Endothelial cell of umbilical vein (primary cell): ENCODE results near the gene SMOC1.

Experiments used
- CTCF ChIP-seq, 2 donors: IDR thresholded peaks; 1 replicate in 1 of 2; 2 replicates in 1 of 2; pipeline ENCODE4 v1.5.1; 2011; ENCODE audit warnings: low read length in 2 of 2, mild to moderate bottlenecking in 2 of 2, moderate library complexity in 2 of 2, control low read depth in 1 of 2, inconsistent platforms in 1 of 2, low read depth in 1 of 2; ENCODE audit not compliant: insufficient read depth in 1 of 2; ENCODE audit errors: extremely low read depth in 1 of 2
- EZH2 ChIP-seq: IDR thresholded peaks from 2 replicates; pipeline ENCODE4 v1.6.1; 2012; ENCODE audit warnings: borderline replicate concordance, low read depth, mild to moderate bottlenecking, moderate library complexity, low read length, inconsistent platforms; ENCODE audit not compliant: severe bottlenecking
- JUN ChIP-seq: IDR thresholded peaks from 2 replicates; pipeline ENCODE4 v1.6.1; 2011; ENCODE audit warnings: borderline replicate concordance, low read depth; ENCODE audit not compliant: insufficient read length, insufficient read depth
- MAX ChIP-seq: IDR thresholded peaks from 2 replicates; pipeline ENCODE4 v1.6.1; 2011; ENCODE audit not compliant: insufficient read depth, insufficient read length
- POLR2A ChIP-seq: IDR thresholded peaks from 2 replicates; pipeline ENCODE4 v1.6.1; 2012; ENCODE audit warnings: low read depth, mild to moderate bottlenecking, control low read depth, low read length
- POLR2AphosphoS5 ChIP-seq: IDR thresholded peaks from 2 replicates; pipeline ENCODE4 v1.6.1; 2012; ENCODE audit warnings: low read depth, mild to moderate bottlenecking, control low read depth, low read length, moderate library complexity; ENCODE audit not compliant: insufficient read depth

DNA sequence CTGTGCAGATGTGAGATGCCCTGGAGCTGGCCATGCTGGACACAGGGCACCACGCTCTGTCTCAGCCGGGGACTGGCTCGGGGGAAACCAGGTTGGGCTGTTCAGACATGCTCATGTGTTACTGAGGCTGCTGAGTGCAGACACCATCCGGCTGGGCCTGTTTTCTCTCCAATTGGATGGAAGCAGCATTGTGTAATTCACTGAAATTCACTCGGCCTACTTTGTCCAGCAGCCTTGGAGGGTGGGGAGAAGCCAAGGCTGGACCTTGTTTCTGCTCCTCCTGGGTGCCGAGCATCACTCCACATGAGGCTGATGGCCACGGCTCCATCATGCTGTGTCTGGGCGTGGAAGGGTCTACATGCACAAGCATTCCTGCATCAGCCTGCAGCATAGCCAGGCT lies 130.7 kb downstream of the SMOC1 start:
- TF ChIP-seq CTCF (IDR thresholded peaks at IDR 0.05; ENCODE audit: extremely low read depth in 1 of 2, insufficient read depth in 1 of 2, low read depth in 1 of 2, low read length in 2 of 2) (no peak), POLR2A (no peak), POLR2AphosphoS5 (no peak), EZH2 (no peak), MAX (no peak), JUN (no peak)
